ENCODE results near the gene TOR1AIP2.

GRCh38 chr1:179924268-179924667 lies 46.7 kb upstream of the TOR1AIP2 start:
- TF ChIP-seq CTCF (IDR thresholded peaks at IDR 0.05) (no peak), POLR2AphosphoS5 (IDR thresholded peaks at IDR 0.05) (no peak), POLR2A (IDR thresholded peaks at IDR 0.05) (no peak)

Measured in prostate gland (tissue), 2 donors.